Measurements from ENCODE around the gene DOLPP1. TPM values are rescaled to one million over a fixed set of nuclear protein-coding genes. Genes with fewer than 3 reads are reported as not detected.

DOLPP1 gene
- total RNA-seq, 1 experiment from 2014 or later, result 32.7 TPM

GRCh38 chr9:129037767-129038098, 43.2 kb upstream of the DOLPP1 start (continued):
- TF ChIP-seq ZNF532 (CRISPR knock-in tag; IDR thresholded peaks at IDR 0.05; ENCODE audit: borderline replicate concordance), result no peak
- no peak for TF ChIP-seq ZNF219 (CRISPR knock-in tag; IDR thresholded peaks at IDR 0.05; ENCODE audit: borderline replicate concordance)
- no peak for TF ChIP-seq CREB1 (CRISPR knock-in tag; IDR thresholded peaks at IDR 0.05)
- no peak for TF ChIP-seq TEAD1 (CRISPR knock-in tag; IDR thresholded peaks at IDR 0.05)
- TF ChIP-seq MLX (CRISPR knock-in tag; IDR thresholded peaks at IDR 0.05), result no peak

GRCh38 chr9:129038109-129038852, 42.6 kb upstream of the DOLPP1 start:
- no peaks in the 10 kb centered on the region for H3K27me3 Mint-ChIP-seq (ENCODE audit: low read depth)
- CTCF ChIA-PET, result interaction anchor here (0.7 to 1.7 kb wide), 4 partner anchors 9 to 45 kb away, joined by 3 to 11 read pairs (median 4); partner anchors contain the start of gene SH3GLB2
- POLR2A ChIA-PET, result no interaction called here
- no peak for TF ChIP-seq CDX4 (CRISPR knock-in tag; IDR thresholded peaks at IDR 0.05; ENCODE audit: borderline replicate concordance)
- TF ChIP-seq NR3C1 (CRISPR knock-in tag; conservative IDR thresholded peaks at IDR 0.05; ENCODE audit: low read depth), result no peak
- TF ChIP-seq ZBTB43 (CRISPR knock-in tag; IDR thresholded peaks at IDR 0.05), result no peak
- TF ChIP-seq ZNF263 (CRISPR knock-in tag; IDR thresholded peaks at IDR 0.05; ENCODE audit: low read depth), result no peak
- no peak for TF ChIP-seq IRF1 (CRISPR knock-in tag; IDR thresholded peaks at IDR 0.05)
- no peak for TF ChIP-seq OVOL2 (CRISPR knock-in tag; IDR thresholded peaks at IDR 0.05; ENCODE audit: borderline replicate concordance)
- no peak for TF ChIP-seq CREM (CRISPR knock-in tag; IDR thresholded peaks at IDR 0.05)
- no peak for TF ChIP-seq FOXK1 (CRISPR knock-in tag; IDR thresholded peaks at IDR 0.05)
- no peak for TF ChIP-seq E2F1 (CRISPR knock-in tag; IDR thresholded peaks at IDR 0.05)
- no peak for TF ChIP-seq NR1H2 (CRISPR knock-in tag; IDR thresholded peaks at IDR 0.05)
- TF ChIP-seq ZMAT4 (CRISPR knock-in tag; IDR thresholded peaks at IDR 0.05), result no peak
- TF ChIP-seq ZNF219 (CRISPR knock-in tag; IDR thresholded peaks at IDR 0.05; ENCODE audit: borderline replicate concordance), result no peak
- H3K36me3 Mint-ChIP-seq, result peaks cover 16% of the 10 kb centered on the region
- H3K4me3 Mint-ChIP-seq, result peak overlapping the region; percentile 96
- H3K9me3 Mint-ChIP-seq, result no peaks in the 10 kb centered on the region
- DNase-seq (ENCODE audit: low spot score) (no peak), ATAC-seq (no peak)
- no peak overlapping the region for H3K27ac Mint-ChIP-seq
- peaks cover 15% of the 10 kb centered on the region for H3K4me1 Mint-ChIP-seq

Data from WTC11 (cell line).